T-helper 22 cell (primary cell): ENCODE measurements around the gene HGS.
A peak's percentile ranks its signal among the peaks of the same experiment; 100 is the strongest.
"Not testable (repeated sequence)": the region's sequence is repeated elsewhere in the genome, so short reads cannot be mapped to it uniquely, and the experiment has no call there.

Experiments
- DNase-seq: peaks from one replicate; pipeline ENCODE4 v3.0.0-alpha.2; 2020; ENCODE audit warnings: low read depth

Gene HGS

GRCh38 chr17:81655378-81656117, 28.3 kb upstream of the HGS start:
- no peak for DNase-seq

GRCh38 chr17:81656118-81656743, 27.6 kb upstream of the HGS start, which contains the start of gene PDE6G:
TSS of gene PDE6G (minus strand) at chr17:81656542. CDS start at chr17:81653305, 3,237 bp downstream.
- DNase-seq = no peak

- no peak for DNase-seq
Observed at GRCh38 chr17:81656835-81657234, 27.0 kb upstream of the HGS start.

- DNase-seq = no peak
Observed at GRCh38 chr17:81659038-81659437, 24.8 kb upstream of the HGS start.

DNA sequence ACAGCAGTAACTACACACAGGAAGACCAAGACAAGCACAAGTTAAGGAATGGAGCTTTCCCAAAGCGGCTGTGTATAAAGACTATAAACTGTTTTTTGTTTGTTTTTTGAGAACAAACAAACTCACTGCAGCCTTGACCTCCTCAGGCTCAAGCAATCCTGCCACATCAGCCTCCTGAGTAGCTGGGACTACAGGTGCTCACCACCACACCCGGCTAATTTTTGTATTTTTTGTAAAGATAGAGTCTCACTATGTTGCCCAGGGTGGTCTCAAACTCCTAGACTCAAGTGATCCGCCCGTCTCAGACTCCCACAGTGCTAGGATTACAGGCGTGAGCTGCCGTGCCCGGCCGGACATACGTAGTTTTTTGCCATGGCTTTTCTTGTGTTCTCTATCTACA, 23.4 kb upstream of the HGS start:
- no peak for DNase-seq

GRCh38 chr17:81662002-81662401, 21.8 kb upstream of the HGS start:
- no peak for DNase-seq

DNA sequence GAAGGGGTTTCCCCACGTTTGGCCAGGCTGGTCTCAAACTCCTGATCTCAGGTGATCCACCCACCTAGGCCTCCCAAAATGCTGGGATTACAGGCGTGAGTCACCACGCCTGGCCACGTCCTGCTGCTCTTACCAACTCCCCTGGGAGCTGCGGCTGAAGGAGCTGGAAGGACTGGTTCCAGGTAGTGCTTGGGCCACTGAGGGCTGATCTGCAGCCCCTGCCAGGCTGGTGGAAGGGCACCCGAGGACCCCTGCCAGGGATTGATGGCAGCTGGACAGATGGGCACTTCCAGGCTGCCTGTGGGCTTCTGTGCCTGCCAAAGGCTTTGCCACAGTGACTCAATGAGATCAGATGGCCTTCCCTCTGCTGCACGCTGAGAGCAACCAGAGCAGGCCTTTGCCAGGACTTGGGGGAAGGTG, 19.8 kb upstream of the HGS start:
- no peak for DNase-seq

GRCh38 chr17:81665205-81666091, 18.4 kb upstream of the HGS start:
- no peak for DNase-seq

GRCh38 chr17:81666092-81666341, 17.8 kb upstream of the HGS start:
- DNase-seq = no peak

DNA sequence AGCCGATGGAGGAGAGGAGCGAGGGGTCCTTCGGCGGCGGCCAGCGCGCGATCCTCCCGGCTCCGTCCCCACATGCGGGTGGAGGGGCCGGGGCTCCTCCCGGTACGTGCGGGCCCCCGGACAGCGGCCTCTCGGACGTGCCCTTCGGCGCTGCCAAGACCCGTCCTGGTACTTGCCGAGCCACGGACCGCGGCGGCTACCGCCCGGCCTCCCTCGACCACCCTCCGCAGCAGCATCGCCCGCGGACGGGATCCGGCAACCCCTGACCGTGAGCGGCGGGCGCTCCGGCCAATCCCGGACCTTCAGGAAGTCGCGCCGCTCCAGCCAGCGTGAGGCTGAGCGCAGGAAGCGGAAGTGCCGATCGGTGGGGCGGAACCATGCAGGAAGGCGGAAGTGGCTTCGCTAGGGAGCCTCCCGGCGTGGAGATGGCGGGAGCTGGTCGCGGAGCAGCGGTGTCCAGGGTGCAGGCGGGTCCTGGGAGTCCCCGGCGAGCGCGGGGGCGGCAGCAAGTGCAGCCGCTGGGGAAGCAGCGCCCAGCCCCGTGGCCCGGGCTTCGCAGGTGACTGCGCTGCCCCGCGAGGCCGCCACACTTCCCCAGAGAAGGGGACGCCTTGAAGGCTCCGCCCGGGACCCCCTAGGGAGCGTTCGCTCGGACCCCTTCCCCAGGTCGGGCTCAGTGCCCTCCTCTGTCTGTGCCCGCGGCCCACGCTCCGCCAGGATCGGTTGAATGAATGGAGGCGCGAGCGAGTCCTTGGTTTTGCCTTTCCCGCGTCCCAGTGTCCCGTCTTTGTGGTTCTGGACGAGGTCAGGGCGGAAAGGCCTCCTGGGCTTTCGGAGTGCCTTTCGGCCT, 17.2 kb upstream of the HGS start, which contains the start of the genes CCDC137 and OXLD1:
TSS of gene CCDC137 (plus strand) at position 396 of the 850 bp plus-strand sequence. CDS start at position 426, 30 bp downstream.
TSS of gene OXLD1 (minus strand) at position 264 of the 850 bp plus-strand sequence. CDS start at position 236, 28 bp downstream.
- peak; percentile 90 for DNase-seq

- no peak for DNase-seq
Observed at GRCh38 chr17:81667754-81668153, 16.1 kb upstream of the HGS start.

DNA sequence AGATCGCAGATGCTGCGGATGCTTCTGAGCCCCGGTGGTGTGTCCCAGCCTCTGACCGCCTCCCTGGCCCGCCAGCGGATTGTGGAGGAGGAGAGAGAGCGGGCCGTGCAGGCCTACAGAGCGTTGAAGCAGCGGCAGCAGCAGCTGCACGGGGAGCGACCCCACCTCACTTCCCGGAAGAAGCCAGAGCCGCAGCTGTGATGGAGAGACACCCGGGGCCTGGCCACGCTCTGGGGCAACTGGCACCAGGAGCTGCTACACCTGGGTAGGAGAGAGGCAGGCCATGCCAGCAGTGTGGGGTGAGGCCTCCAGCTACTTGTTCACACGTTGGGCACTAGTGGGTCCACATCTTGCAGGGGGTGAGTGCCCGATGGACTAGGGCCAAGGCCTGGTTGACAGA, 11.3 kb upstream of the HGS start:
- DNase-seq = no peak

DNA sequence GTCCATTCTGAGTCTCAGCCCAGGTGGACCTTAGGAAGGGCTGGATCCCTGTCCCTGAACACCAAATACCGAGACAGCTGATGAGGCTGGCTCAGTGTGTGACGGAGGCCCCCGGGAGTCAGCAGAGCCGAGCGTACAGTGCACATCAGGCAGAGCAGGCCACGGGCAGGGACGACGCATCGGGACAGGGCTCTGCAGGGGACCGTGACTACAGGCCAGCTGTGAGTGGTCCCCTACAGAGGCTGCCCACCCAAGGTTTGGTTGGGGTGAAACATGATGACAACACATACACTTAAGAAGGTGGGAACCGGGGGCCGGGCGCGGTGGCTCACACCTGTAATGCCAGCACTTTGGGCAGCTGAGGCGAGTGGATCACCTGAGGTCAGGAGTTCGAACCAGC, 10.9 kb upstream of the HGS start:
- no peak for DNase-seq

- DNase-seq = no peak
Observed at GRCh38 chr17:81673561-81674258, 10.1 kb upstream of the HGS start.

- not testable (repeated sequence) for DNase-seq
Observed at GRCh38 chr17:81675515-81676221, 8.1 kb upstream of the HGS start.

DNA sequence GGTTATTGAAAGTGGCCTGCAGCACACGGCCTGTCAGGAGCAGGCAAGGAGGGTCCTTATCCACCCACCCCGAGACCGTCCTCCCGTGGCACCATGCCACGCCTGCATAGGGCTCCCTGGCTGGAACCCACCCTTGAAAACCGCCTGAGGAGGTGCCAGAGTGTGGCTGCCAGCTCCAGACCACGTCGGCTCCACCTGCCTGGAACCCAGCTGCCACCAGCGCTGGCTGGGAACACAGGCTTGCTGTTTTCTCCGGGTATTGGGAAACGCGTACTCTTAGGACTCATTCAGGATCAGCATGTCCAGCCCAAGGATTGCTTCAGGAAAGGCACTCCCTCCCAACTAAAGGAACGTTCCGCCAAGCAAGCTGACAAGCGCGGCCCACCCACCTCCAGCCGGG, 6.9 kb upstream of the HGS start:
- DNase-seq = no peak

- DNase-seq = no peak
Observed at GRCh38 chr17:81680150-81680549, 3.7 kb upstream of the HGS start.

GRCh38 chr17:81681672-81682071, 2.1 kb upstream of the HGS start:
- DNase-seq = no peak

- DNase-seq = no peak
Observed at GRCh38 chr17:81682565-81683207, 1.1 kb upstream of the HGS start.

- no peak for DNase-seq
Observed at GRCh38 chr17:81683208-81683583, 615 bp upstream of the HGS start.
